ENCODE results near the gene FAM200C. TPM values are rescaled to one million over a fixed set of nuclear protein-coding genes. Genes with fewer than 3 reads are reported as not detected.

Gene FAM200C
- total RNA-seq (ENCODE audit: low replicate concordance): 15.8 and 25.3 TPM in 2 replicates

GRCh38 chr5:160399402-160400353 lies at the start of gene FAM200C:
FAM200C (minus strand) TSS chr5:160400054; CDS start chr5:160395490, 4,564 bp downstream.
- peak within 1 kb of the TSS; percentile 100 for H3K4me2 ChIP-seq
- Mint-ChIP-seq H3K4me3 (peak within 1 kb of the TSS; percentile 94), H3K27me3 (ENCODE audit: insufficient read depth, low read depth) (no peaks in the 10 kb centered on the region), H3K4me1 (peaks cover 24% of the 10 kb centered on the region), H3K9me3 (no peaks in the 10 kb centered on the region), H3K27ac (peak within 1 kb of the TSS; percentile 97), H3K36me3 (peaks cover 17% of the 10 kb centered on the region)
- H3K27ac ChIP-seq: peak within 1 kb of the TSS; percentile 89
- peaks cover 25% of the 10 kb centered on the region for H3K4me1 ChIP-seq
- H3K9me3 ChIP-seq (ENCODE audit: low read depth): no peaks in the 10 kb centered on the region
- TF ChIP-seq CTCF (IDR thresholded peaks at IDR 0.05): no peak
- TF ChIP-seq EZH2phosphoT487 (IDR thresholded peaks at IDR 0.05): no peak
- TF ChIP-seq EZH2 (IDR thresholded peaks at IDR 0.05): no peak
- peak within 1 kb of the TSS; percentile 92 for H3K4me3 ChIP-seq
- H3K9ac ChIP-seq: peak within 1 kb of the TSS; percentile 99
- peaks cover 23% of the 10 kb centered on the region for H3F3A ChIP-seq (ENCODE audit: low read depth)
- H4K20me1 ChIP-seq (ENCODE audit: low read depth): peaks cover 18% of the 10 kb centered on the region
- peaks cover 3% of the 10 kb centered on the region for H3K36me3 ChIP-seq
- peaks cover 49% of the 10 kb centered on the region for H3K79me2 ChIP-seq (ENCODE audit: low read depth)
- DNase-seq (ENCODE audit: low spot score): peak; percentile 95
- peak within 1 kb of the TSS; percentile 89 for H2AFZ ChIP-seq (replicated peaks)
- no peaks in the 10 kb centered on the region for H3K27me3 ChIP-seq

GRCh38 chr5:160449458-160449857 lies 49.6 kb upstream of the FAM200C start:
- H3K9me3 Mint-ChIP-seq: peaks cover 6% of the 10 kb centered on the region

GRCh38 chr5:160448886-160449285 lies 49.0 kb upstream of the FAM200C start:
- H3K4me1 Mint-ChIP-seq: peaks cover 2% of the 10 kb centered on the region
- DNase-seq (ENCODE audit: low spot score): no peak
- no peaks in the 10 kb centered on the region for H3K36me3 ChIP-seq
- H3K9me3 Mint-ChIP-seq: peaks cover 6% of the 10 kb centered on the region
- no peak overlapping the region for H3K27ac Mint-ChIP-seq
- no peak overlapping the region for H3K4me2 ChIP-seq
- no peak overlapping the region for H3K4me3 ChIP-seq
- H3K27me3 ChIP-seq: no peaks in the 10 kb centered on the region
- H3K4me3 Mint-ChIP-seq: no peak overlapping the region
- no peaks in the 10 kb centered on the region for H3F3A ChIP-seq (ENCODE audit: low read depth)
- H3K9ac ChIP-seq: no peak overlapping the region
- no peaks in the 10 kb centered on the region for H3K36me3 Mint-ChIP-seq
- no peak overlapping the region for H2AFZ ChIP-seq (replicated peaks)
- H3K79me2 ChIP-seq (ENCODE audit: low read depth): no peaks in the 10 kb centered on the region
- H3K27me3 Mint-ChIP-seq (ENCODE audit: insufficient read depth, low read depth): peaks cover 4% of the 10 kb centered on the region
- H3K4me1 ChIP-seq: no peaks in the 10 kb centered on the region
- TF ChIP-seq EZH2 (IDR thresholded peaks at IDR 0.05): no peak
- no peaks in the 10 kb centered on the region for H4K20me1 ChIP-seq (ENCODE audit: low read depth)
- no peak overlapping the region for H3K27ac ChIP-seq
- H3K9me3 ChIP-seq (ENCODE audit: low read depth): no peaks in the 10 kb centered on the region

More at GRCh38 chr5:160449458-160449857, 49.6 kb upstream of the FAM200C start:
- Histone ChIP-seq H3K27ac (no peak overlapping the region), H3K9me3 (ENCODE audit: low read depth) (no peaks in the 10 kb centered on the region), H3K9ac (no peak overlapping the region), H3K36me3 (no peaks in the 10 kb centered on the region), H3K79me2 (ENCODE audit: low read depth) (no peaks in the 10 kb centered on the region), H3K27me3 (no peaks in the 10 kb centered on the region), H4K20me1 (ENCODE audit: low read depth) (no peaks in the 10 kb centered on the region), H3K4me2 (no peak overlapping the region), H2AFZ (replicated peaks) (no peak overlapping the region), H3K4me3 (no peak overlapping the region), H3F3A (ENCODE audit: low read depth) (no peaks in the 10 kb centered on the region), H3K4me1 (no peaks in the 10 kb centered on the region)
- no peak overlapping the region for H3K4me3 Mint-ChIP-seq
- H3K4me1 Mint-ChIP-seq: peaks cover 2% of the 10 kb centered on the region
- H3K27ac Mint-ChIP-seq: no peak overlapping the region
- TF ChIP-seq CTCF (IDR thresholded peaks at IDR 0.05) (no peak), EZH2phosphoT487 (IDR thresholded peaks at IDR 0.05) (no peak), EZH2 (IDR thresholded peaks at IDR 0.05) (no peak)
- peaks cover 4% of the 10 kb centered on the region for H3K27me3 Mint-ChIP-seq (ENCODE audit: insufficient read depth, low read depth)
- DNase-seq (ENCODE audit: low spot score): no peak
- no peaks in the 10 kb centered on the region for H3K36me3 Mint-ChIP-seq

GRCh38 chr5:160445751-160446150 lies 45.9 kb upstream of the FAM200C start:
- Histone ChIP-seq H3K27ac (no peak overlapping the region), H3K79me2 (ENCODE audit: low read depth) (no peaks in the 10 kb centered on the region), H3K9me3 (ENCODE audit: low read depth) (no peaks in the 10 kb centered on the region), H2AFZ (replicated peaks) (no peak overlapping the region), H3K9ac (no peak overlapping the region), H3K27me3 (no peaks in the 10 kb centered on the region), H3K4me3 (no peak overlapping the region), H3K4me2 (no peak overlapping the region), H4K20me1 (ENCODE audit: low read depth) (no peaks in the 10 kb centered on the region), H3K4me1 (no peaks in the 10 kb centered on the region), H3K36me3 (no peaks in the 10 kb centered on the region), H3F3A (ENCODE audit: low read depth) (no peaks in the 10 kb centered on the region)
- no peak for DNase-seq (ENCODE audit: low spot score)
- no peak for TF ChIP-seq CTCF (IDR thresholded peaks at IDR 0.05)
- no peak for TF ChIP-seq EZH2phosphoT487 (IDR thresholded peaks at IDR 0.05)
- TF ChIP-seq EZH2 (IDR thresholded peaks at IDR 0.05): no peak
- Mint-ChIP-seq H3K9me3 (peaks cover 6% of the 10 kb centered on the region), H3K27me3 (ENCODE audit: insufficient read depth, low read depth) (no peaks in the 10 kb centered on the region), H3K36me3 (no peaks in the 10 kb centered on the region), H3K4me1 (peaks cover 2% of the 10 kb centered on the region), H3K27ac (no peak overlapping the region), H3K4me3 (no peak overlapping the region)

Measured in neural progenitor cell (in vitro differentiated cells).